A549 (cell line): Measurements from ENCODE around the gene STX18.

Experiments used
- EHMT2 ChIP-seq: fragments of 200-600 bp; sonication (generic); IDR thresholded peaks from 2 replicates; pipeline ENCODE4 v1.6.1; 2016; ENCODE audit warnings: antibody characterized with exemption, low read depth, mild to moderate bottlenecking, moderate library complexity
- EP300 ChIP-seq, 2 experiments: fragments of >200 bp; sonication (Bioruptor Twin); formaldehyde crosslinking; IDR thresholded peaks; 2 replicates in 1 of 2; 3 replicates in 1 of 2; pipeline ENCODE4 v1.6.1; 2016 to 2017
- JUN ChIP-seq, 2 experiments: fragments of >200 bp; sonication (Bioruptor Twin); formaldehyde crosslinking; IDR thresholded peaks; 2 replicates in 1 of 2; 3 replicates in 1 of 2; pipeline ENCODE4 v1.6.1; 2016 to 2017
- KDM1A ChIP-seq: fragments of 200-600 bp; sonication (generic); IDR thresholded peaks from 2 replicates; pipeline ENCODE4 v1.6.1; 2016; ENCODE audit warnings: low read depth, mild to moderate bottlenecking
- MAFK ChIP-seq: fragments of 450-650 bp; IDR thresholded peaks from 2 replicates; pipeline ENCODE4 v1.6.1; 2014; ENCODE audit not compliant: partially characterized antibody
- POLR2A ChIP-seq: IDR thresholded peaks from 2 replicates; pipeline ENCODE4 v1.6.1; 2012; ENCODE audit warnings: mild to moderate bottlenecking, low read length
- RARB ChIP-seq: fragments of 250-450 bp; sonication (Bioruptor Pico); IDR thresholded peaks from 2 replicates; pipeline ENCODE4 v1.8.0; 2021; ENCODE audit warnings: mild to moderate bottlenecking, moderate library complexity
- RCOR1 ChIP-seq: fragments of 150-350 bp; IDR thresholded peaks from 2 replicates; pipeline ENCODE4 v1.6.1; 2014; ENCODE audit warnings: antibody characterized with exemption, low read length, low read depth
- SMC3 ChIP-seq: fragments of >200 bp; sonication (Bioruptor Twin); formaldehyde crosslinking; IDR thresholded peaks from 3 replicates; pipeline ENCODE4 v1.6.1; 2018; ENCODE audit warnings: inconsistent platforms
- TFCP2L1 ChIP-seq: fragments of 250-450 bp; sonication (Bioruptor Pico); IDR thresholded peaks from 2 replicates; pipeline ENCODE4 v1.5.0; 2021; ENCODE audit warnings: mild to moderate bottlenecking
- TF ChIP-seq, protein P1 (sequence below): fragments of >200 bp; sonication (Bioruptor Twin); formaldehyde crosslinking; IDR thresholded peaks from 3 replicates; pipeline ENCODE4 v1.5.1; 2016
- TF ChIP-seq, protein P2 (sequence below): fragments of 450-650 bp; IDR thresholded peaks from 2 replicates; pipeline ENCODE4 v1.6.1; 2014; ENCODE audit warnings: antibody characterized with exemption
- TF ChIP-seq, protein P3 (sequence below): IDR thresholded peaks from 2 replicates; pipeline ENCODE4 v1.6.1; 2012

DNA sequence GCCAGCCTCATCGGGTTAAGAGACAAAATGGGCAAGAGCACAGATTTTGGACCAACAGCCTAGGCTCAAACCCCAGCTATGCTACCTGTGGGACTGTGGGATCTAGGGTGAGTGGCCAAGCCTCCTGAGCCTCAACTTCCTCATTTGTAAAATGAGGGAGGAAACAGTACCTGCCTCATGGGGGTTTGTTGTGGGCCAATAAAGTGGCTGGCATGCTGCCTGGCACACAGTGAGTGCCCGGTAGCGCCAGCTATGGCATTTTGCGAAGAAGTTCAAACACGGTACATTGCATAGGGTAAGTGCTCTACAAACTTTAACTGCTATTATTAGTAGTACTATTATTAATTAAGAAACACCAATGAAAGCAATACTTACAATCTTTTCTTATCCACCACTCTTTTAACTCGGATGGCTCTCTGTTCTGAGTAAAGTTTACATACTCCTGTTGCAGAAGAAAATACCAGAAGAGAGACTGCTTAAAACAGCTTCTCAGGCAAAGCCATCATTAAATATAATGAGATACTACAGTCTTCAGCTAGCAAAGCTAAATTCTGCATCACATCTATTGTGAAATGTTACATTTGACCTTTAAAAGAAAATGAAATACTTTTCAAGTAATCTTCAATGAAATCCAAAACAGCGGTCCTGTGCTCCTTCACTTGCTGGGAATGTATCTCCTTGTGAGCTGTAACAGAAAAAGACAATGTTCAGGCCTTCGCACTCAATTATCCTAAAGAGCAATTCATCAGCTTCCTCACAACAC is 84.9 kb downstream of the STX18 start:
- TF ChIP-seq KDM1A (no peak), MAFK (no peak), POLR2A (no peak), TFCP2L1 (CRISPR knock-in tag) (no peak), RCOR1 (no peak), SMC3 (no peak), JUN (IDR thresholded peaks at IDR 0.05) (no peak), EP300 (IDR thresholded peaks at IDR 0.05) (no peak), RARB (no peak), EHMT2 (no peak)
- TF ChIP-seq, protein P1, sequence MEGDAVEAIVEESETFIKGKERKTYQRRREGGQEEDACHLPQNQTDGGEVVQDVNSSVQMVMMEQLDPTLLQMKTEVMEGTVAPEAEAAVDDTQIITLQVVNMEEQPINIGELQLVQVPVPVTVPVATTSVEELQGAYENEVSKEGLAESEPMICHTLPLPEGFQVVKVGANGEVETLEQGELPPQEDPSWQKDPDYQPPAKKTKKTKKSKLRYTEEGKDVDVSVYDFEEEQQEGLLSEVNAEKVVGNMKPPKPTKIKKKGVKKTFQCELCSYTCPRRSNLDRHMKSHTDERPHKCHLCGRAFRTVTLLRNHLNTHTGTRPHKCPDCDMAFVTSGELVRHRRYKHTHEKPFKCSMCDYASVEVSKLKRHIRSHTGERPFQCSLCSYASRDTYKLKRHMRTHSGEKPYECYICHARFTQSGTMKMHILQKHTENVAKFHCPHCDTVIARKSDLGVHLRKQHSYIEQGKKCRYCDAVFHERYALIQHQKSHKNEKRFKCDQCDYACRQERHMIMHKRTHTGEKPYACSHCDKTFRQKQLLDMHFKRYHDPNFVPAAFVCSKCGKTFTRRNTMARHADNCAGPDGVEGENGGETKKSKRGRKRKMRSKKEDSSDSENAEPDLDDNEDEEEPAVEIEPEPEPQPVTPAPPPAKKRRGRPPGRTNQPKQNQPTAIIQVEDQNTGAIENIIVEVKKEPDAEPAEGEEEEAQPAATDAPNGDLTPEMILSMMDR, result no peak
- TF ChIP-seq, protein P2, sequence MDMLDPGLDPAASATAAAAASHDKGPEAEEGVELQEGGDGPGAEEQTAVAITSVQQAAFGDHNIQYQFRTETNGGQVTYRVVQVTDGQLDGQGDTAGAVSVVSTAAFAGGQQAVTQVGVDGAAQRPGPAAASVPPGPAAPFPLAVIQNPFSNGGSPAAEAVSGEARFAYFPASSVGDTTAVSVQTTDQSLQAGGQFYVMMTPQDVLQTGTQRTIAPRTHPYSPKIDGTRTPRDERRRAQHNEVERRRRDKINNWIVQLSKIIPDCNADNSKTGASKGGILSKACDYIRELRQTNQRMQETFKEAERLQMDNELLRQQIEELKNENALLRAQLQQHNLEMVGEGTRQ, result no peak
- TF ChIP-seq, protein P3, sequence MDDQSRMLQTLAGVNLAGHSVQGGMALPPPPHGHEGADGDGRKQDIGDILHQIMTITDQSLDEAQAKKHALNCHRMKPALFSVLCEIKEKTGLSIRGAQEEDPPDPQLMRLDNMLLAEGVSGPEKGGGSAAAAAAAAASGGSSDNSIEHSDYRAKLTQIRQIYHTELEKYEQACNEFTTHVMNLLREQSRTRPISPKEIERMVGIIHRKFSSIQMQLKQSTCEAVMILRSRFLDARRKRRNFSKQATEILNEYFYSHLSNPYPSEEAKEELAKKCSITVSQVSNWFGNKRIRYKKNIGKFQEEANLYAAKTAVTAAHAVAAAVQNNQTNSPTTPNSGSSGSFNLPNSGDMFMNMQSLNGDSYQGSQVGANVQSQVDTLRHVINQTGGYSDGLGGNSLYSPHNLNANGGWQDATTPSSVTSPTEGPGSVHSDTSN, result no peak
